Measurements from ENCODE around the gene OR2T35.

OR2T35 gene

DNA sequence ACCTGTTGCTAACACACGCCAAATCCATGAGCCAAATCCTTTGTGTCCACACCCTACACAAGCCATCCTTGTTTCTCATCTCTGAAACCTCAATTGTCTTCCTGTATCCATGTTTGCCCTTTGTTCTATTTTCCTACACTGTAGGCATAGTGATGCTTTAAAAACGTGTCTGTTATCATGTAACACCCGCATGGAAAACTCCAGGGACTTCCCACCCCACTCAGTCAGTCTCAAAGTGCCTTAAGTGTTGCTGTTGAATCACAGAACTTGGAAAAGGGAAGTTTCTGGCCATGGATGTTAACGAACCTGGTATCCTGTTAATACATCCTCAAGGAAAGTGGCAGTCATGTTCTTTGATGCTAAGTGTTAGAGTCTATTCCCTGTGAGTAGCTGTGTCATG lies 19.9 kb downstream of the OR2T35 start:
- no peak for DNase-seq

- DNase-seq, result no peak
Observed at GRCh38 chr1:248622570-248623001, 22.5 kb downstream of the OR2T35 start.

- DNase-seq, result no peak
Observed at GRCh38 chr1:248621770-248622169, 23.3 kb downstream of the OR2T35 start.

- DNase-seq, result no peak
Observed at GRCh38 chr1:248618878-248619277, 26.2 kb downstream of the OR2T35 start.

- DNase-seq, result no peak
Observed at GRCh38 chr1:248618119-248618518, 27.0 kb downstream of the OR2T35 start.

- DNase-seq, result no peak
Observed at GRCh38 chr1:248613742-248614141, 31.3 kb downstream of the OR2T35 start.

DNA sequence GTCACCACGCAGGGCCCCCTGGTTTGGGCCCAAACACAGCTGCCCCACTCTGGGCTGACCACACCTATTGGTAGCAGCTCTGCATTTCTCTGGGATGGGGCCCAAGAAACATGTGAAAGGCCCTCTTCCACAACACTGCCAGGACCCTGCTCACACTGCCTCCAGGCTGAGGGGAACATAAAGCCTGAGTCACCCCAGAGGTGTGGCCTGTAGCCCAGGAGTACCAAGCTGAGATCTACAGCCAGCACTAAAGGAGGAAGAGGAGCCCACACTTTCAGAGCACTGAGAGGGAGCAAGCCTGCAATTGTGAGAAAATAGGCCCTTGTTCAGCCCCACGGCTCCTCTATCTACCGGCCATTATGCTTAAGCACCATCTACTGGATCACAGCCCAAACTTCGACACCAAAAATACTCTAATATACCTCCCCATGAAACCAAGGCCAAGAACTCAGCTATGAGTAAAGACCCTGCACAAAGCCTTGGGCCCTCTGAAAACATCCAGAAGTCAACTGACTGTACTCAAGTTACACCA lies 33.1 kb downstream of the OR2T35 start:
- no peak for DNase-seq

- no peak for DNase-seq
Observed at GRCh38 chr1:248610301-248610700, 34.8 kb downstream of the OR2T35 start.

GRCh38 chr1:248599396-248599795 lies 45.7 kb downstream of the OR2T35 start:
- DNase-seq, result no peak

DNA sequence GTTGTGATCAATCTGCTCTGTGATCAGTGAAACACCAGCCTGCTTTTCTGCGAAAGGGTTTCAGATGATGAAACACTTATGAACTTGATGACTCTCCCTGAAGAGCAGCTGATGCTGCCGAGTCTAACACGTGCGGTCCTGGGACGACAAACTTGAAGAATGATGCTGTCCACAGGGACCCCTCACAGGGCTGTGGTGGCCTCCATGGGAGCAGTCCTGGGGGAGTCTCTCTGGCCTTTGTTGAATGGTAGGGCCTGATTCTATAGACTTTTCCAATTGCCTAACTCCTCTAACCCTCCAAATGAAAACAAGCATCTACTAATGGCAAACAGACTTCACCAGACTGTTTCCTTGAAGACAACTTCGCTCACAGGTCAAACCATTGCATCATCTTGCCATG lies 47.5 kb downstream of the OR2T35 start, which contains the start of gene OR2T10:
TSS of gene OR2T10 (minus strand) at position 112 of the 400 bp plus-strand sequence. CDS start 3,932 bp downstream, outside the sequence.
- DNase-seq, result no peak

DNA sequence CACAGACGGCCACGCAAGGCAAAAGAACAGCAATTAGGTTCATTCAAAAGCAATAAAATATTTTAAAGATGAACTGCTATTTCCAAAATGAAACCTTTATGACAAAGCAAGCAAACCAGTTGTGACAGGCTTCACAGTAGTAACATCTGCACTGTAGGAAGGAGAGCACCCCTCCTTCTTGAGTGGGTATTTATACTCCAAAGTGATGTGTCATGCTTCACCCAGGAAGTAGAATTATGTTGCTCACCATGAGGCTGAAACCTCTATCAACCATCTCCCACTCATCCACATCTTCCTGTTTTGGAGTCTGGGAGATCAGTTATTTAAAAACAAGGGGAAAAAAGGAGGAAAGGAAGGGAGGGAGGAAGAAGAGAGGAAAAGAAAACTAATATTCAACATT lies 48.5 kb downstream of the OR2T35 start:
- no peak for DNase-seq

GRCh38 chr1:248593226-248593625 lies 51.9 kb downstream of the OR2T35 start:
- no peak for DNase-seq

DNA sequence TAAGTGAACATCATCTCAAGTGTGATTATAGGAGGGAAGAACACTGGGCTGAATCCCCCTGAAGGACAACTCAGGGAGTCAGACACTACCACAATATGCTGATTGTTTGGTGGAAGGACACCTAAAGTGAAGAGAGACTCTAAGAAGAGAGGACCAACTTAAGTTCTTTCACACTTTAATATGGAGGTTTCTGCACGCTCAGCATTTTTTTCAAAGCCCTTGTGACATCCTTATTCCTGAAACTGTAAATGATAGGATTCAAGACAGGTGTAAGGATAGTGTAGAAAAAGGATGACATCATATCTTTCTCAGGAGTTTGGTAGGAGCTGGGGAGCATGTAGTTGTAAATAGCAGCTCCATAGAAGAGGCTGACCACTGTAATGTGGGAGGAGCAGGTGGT lies 52.4 kb downstream of the OR2T35 start:
- no peak for DNase-seq

GRCh38 chr1:248590055-248590454 lies 55.0 kb downstream of the OR2T35 start:
- no peak for DNase-seq

GRCh38 chr1:248589334-248589733 lies 55.7 kb downstream of the OR2T35 start:
- DNase-seq, result no peak

All from activated CD4-positive, alpha-beta T cell treated with anti-CD3 and anti-CD28 coated beads for 1 hour (primary cell).